T-cell (primary cell): ENCODE data around the gene KIAA1671. TPM values are rescaled to one million over a fixed set of nuclear protein-coding genes. Genes with fewer than 3 reads are reported as not detected.
A peak's percentile ranks its signal among the peaks of the same experiment; 100 is the strongest.

ENCODE experiments used
- ATAC-seq, 4 experiments: fragments of 200-7000 bp in 3 of 4; fragments of 150-1000 bp in 1 of 4; cut with Tn5 transposase; replicated peaks in 1 of 4; 1 replicate in 3 of 4; 2 replicates in 1 of 4; pipeline ENCODE4 v1.10.0; 2021; ENCODE audit warnings: moderate library complexity in 3 of 4, mild to moderate bottlenecking in 2 of 4, moderate number of reproducible peaks in 1 of 4
- CTCF ChIA-PET, 2 donors: fragments of 300-600 bp; sonication (Branson Sonifier 250); formaldehyde crosslinking; loops; one replicate each; lab custom pipeline; 2022; ENCODE audit warnings: antibody characterized with exemption in 2 of 2; lab: Charles Lee
- POLR2A ChIA-PET, 2 donors: fragments of 300-600 bp; sonication (Branson Sonifier 250); formaldehyde crosslinking; loops; one replicate each; lab custom pipeline; 2022; ENCODE audit warnings: antibody characterized with exemption in 2 of 2; lab: Charles Lee
- DNase-seq, 35 experiments: peaks; one replicate each; pipeline versions ENCODE4 v3.0.0 to v3.0.0-alpha.2; 2013 to 2023
- H3K27ac ChIP-seq: one replicate; pipeline ENCODE4 v1.5.1; 2013; ENCODE audit warnings: low read length
- H3K27me3 ChIP-seq, 2 experiments: replicated peaks in 1 of 2; 1 replicate in 1 of 2; 2 replicates in 1 of 2; pipeline versions ENCODE4 v1.6.1 to v1.7.0; 2013; ENCODE audit warnings: low read length in 1 of 2, mixed read lengths in 1 of 2; ENCODE audit not compliant: control insufficient read depth in 2 of 2, insufficient read depth in 2 of 2; ENCODE audit errors: extremely low read depth in 1 of 2
- H3K36me3 ChIP-seq, 2 donors: 1 replicate in 1 of 2; 2 replicates in 1 of 2; pipeline versions ENCODE4 v1.6.1 to v1.7.0; 2013; ENCODE audit warnings: low read length in 1 of 2; ENCODE audit not compliant: control insufficient read depth in 2 of 2, insufficient read depth in 1 of 2; ENCODE audit errors: extremely low read depth in 1 of 2
- H3K4me1 ChIP-seq, 2 experiments: 1 replicate in 1 of 2; 2 replicates in 1 of 2; pipeline versions ENCODE4 v1.6.1 to v1.7.0; 2013; ENCODE audit warnings: low read length in 2 of 2, mixed read lengths in 1 of 2; ENCODE audit not compliant: insufficient read depth in 2 of 2, control insufficient read depth in 1 of 2; ENCODE audit errors: extremely low read depth in 1 of 2
- H3K4me3 ChIP-seq, 2 donors: 1 replicate in 1 of 2; 2 replicates in 1 of 2; pipeline versions ENCODE4 v1.5.1 to v1.7.0; 2013; ENCODE audit warnings: mild to moderate bottlenecking in 2 of 2, low read length in 1 of 2, moderate library complexity in 1 of 2; ENCODE audit not compliant: control insufficient read depth in 1 of 2; ENCODE audit errors: extremely low read depth in 1 of 2
- H3K9me3 ChIP-seq: 2 replicates; pipeline ENCODE4 v1.7.0; 2013
- H3K27ac Mint-ChIP-seq, 2 donors: one replicate each; pipeline ENCODE4 v1.8.0; 2020 to 2021; ENCODE audit warnings: mild to moderate bottlenecking in 2 of 2, mixed read lengths in 2 of 2
- H3K27me3 Mint-ChIP-seq, 2 donors: one replicate each; pipeline ENCODE4 v1.8.0; 2021 to 2022; ENCODE audit warnings: mixed read lengths in 2 of 2
- H3K36me3 Mint-ChIP-seq: one replicate; pipeline ENCODE4 v1.8.0; 2021; ENCODE audit warnings: mixed read lengths
- H3K4me1 Mint-ChIP-seq, 3 donors: one replicate each; pipeline ENCODE4 v1.8.0; 2020 to 2022; ENCODE audit warnings: mixed read lengths in 3 of 3, mild to moderate bottlenecking in 1 of 3
- H3K4me3 Mint-ChIP-seq, 3 donors: one replicate each; pipeline ENCODE4 v1.8.0; 2020 to 2022; ENCODE audit warnings: mild to moderate bottlenecking in 3 of 3, mixed read lengths in 3 of 3, moderate library complexity in 3 of 3
- H3K9me3 Mint-ChIP-seq, 3 donors: one replicate each; pipeline ENCODE4 v1.8.0; 2020 to 2022; ENCODE audit warnings: mixed read lengths in 3 of 3
- WGBS: methylation state at CpG from one replicate; pipeline ENCODE4 v1.1.5; 2013; ENCODE audit warnings: missing lambda C conversion rate; ENCODE audit not compliant: insufficient coverage; 5-methylcytosine and 5-hydroxymethylcytosine counted together
- total RNA-seq, 35 experiments: library from RNA in 6 of 35; stranded (reverse) in 6 of 35; fragments of 120-200 nt in 1 of 35; gene quantifications; one replicate each; pipeline versions ENCODE4 v1.2.1 to v1.2.4 and lab custom pipeline; 2013 to 2026

Gene KIAA1671
- total RNA-seq, 5 donors from 2014 or later (not counting 1 experiment from before 2014, with no cell fraction given), result 5.1 to 20.3 (median 9.0) TPM

- H3K4me1 ChIP-seq, result peaks cover 0 to 14% of the 10 kb centered on the region in 2 experiments
- H3K27me3 ChIP-seq, result peaks cover 0 to 7% of the 10 kb centered on the region in 2 experiments
- no peak for ATAC-seq
- 100% methylated on average over 1 of the region's 5 CpGs for WGBS
- no peaks in the 10 kb centered on the region for H3K36me3 Mint-ChIP-seq
- H3K27me3 Mint-ChIP-seq, result no peaks in the 10 kb centered on the region
- CTCF ChIA-PET, result interaction anchor here (0.6 to 1.4 kb wide), 2 partner anchors 18 to 95 kb away, joined by 4 read pairs; no protein-coding TSS in a partner anchor
- DNase-seq, result no peak
- H3K36me3 ChIP-seq, result no peaks in the 10 kb centered on the region
- POLR2A ChIA-PET, result no interaction called here
- H3K4me3 Mint-ChIP-seq, result no peak overlapping the region
- H3K27ac ChIP-seq, result no peak overlapping the region
- no peak overlapping the region for H3K27ac Mint-ChIP-seq
- H3K9me3 ChIP-seq, result no peaks in the 10 kb centered on the region
- H3K4me1 Mint-ChIP-seq, result peaks cover 0 to 10% (median 9%) of the 10 kb centered on the region in 3 donors
- no peak overlapping the region for H3K4me3 ChIP-seq
- peaks cover 0 to 11% (median 3%) of the 10 kb centered on the region in 3 donors for H3K9me3 Mint-ChIP-seq
Observed at GRCh38 chr22:25050566-25050965, 98.0 kb downstream of the KIAA1671 start.

GRCh38 chr22:25051073-25051472, 98.6 kb downstream of the KIAA1671 start:
- Histone ChIP-seq H3K4me3 (no peak overlapping the region), H3K9me3 (no peaks in the 10 kb centered on the region), H3K4me1 (peaks cover 0 to 14% of the 10 kb centered on the region in 2 experiments), H3K36me3 (no peaks in the 10 kb centered on the region), H3K27me3 (peaks cover 0 to 7% of the 10 kb centered on the region in 2 experiments), H3K27ac (no peak overlapping the region)
- CTCF ChIA-PET, result interaction anchor here in 1 of 2 donors (1.4 kb wide), 1 partner anchor 17 kb away, joined by 4 read pairs; no protein-coding TSS in a partner anchor
- no peak for DNase-seq
- no peaks in the 10 kb centered on the region for H3K36me3 Mint-ChIP-seq
- H3K9me3 Mint-ChIP-seq, result peaks cover 0 to 11% (median 3%) of the 10 kb centered on the region in 3 donors
- no peak overlapping the region for H3K4me3 Mint-ChIP-seq
- no peaks in the 10 kb centered on the region for H3K27me3 Mint-ChIP-seq
- H3K27ac Mint-ChIP-seq, result no peak overlapping the region
- H3K4me1 Mint-ChIP-seq, result peaks cover 0 to 10% (median 9%) of the 10 kb centered on the region in 3 donors
- POLR2A ChIA-PET, result no interaction called here
- no CpG with 5 or more reads among the region's 2 CpGs for WGBS
- no peak for ATAC-seq

DNA sequence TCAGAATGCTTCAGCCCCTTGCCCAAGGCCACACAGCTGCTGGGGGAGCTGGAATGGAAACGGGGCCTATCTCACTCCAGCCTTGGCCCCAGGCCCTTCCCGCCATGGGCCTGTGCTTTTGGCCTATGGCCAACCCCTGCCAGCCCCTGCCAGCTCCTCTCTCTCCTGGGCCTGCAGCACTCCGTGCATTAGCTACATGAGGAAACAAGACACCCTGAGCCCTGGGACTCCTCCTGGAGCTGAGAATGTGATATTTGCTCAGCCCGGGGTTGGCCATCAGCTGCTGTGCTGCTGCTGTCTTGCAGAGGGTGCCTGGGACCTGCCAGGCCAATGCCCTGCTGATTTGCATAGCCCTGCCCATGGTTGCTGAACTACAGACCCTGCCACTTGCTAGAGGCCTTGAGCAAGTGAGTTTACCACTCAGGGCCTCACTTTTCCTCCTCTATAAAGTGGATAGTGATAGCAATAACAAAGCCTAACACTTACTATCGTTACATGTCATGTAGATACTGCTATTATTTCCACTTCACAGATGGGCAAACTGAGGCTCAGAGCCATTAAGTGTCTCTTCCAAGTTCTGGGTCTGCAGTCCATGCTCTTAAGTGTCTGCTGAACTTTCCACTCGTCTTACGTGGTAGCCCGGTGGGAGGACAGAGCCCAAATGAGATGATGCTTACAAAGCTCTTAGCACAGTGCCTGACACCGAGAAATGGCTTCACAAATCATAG, 99.6 kb downstream of the KIAA1671 start:
- Mint-ChIP-seq H3K27ac (no peak overlapping the region), H3K4me3 (no peak overlapping the region), H3K9me3 (peaks cover 0 to 11% (median 3%) of the 10 kb centered on the region in 3 donors), H3K27me3 (no peaks in the 10 kb centered on the region), H3K36me3 (no peaks in the 10 kb centered on the region), H3K4me1 (peaks cover 3 to 12% (median 12%) of the 10 kb centered on the region in 3 donors)
- 97% methylated on average over 7 of the region's 9 CpGs for WGBS
- Histone ChIP-seq H3K27ac (no peak overlapping the region), H3K9me3 (no peaks in the 10 kb centered on the region), H3K4me1 (peaks cover 0 to 17% of the 10 kb centered on the region in 2 experiments), H3K36me3 (no peaks in the 10 kb centered on the region), H3K27me3 (peaks cover 0 to 7% of the 10 kb centered on the region in 2 experiments), H3K4me3 (no peak overlapping the region)
- ATAC-seq, result no peak
- CTCF ChIA-PET, result no interaction called here
- DNase-seq, result no peak
- POLR2A ChIA-PET, result no interaction called here

GRCh38 chr22:25053153-25053805, 100.8 kb downstream of the KIAA1671 start:
- no peak overlapping the region for H3K4me3 Mint-ChIP-seq
- ATAC-seq (no peak), DNase-seq (no peak)
- POLR2A ChIA-PET, result no interaction called here
- peaks cover 6 to 15% (median 13%) of the 10 kb centered on the region in 3 donors for H3K4me1 Mint-ChIP-seq
- no peaks in the 10 kb centered on the region for H3K9me3 ChIP-seq
- H3K27ac ChIP-seq, result no peak overlapping the region
- no peaks in the 10 kb centered on the region for H3K36me3 Mint-ChIP-seq
- H3K9me3 Mint-ChIP-seq, result peaks cover 0 to 11% (median 3%) of the 10 kb centered on the region in 3 donors
- H3K27me3 Mint-ChIP-seq, result no peaks in the 10 kb centered on the region
- WGBS, result 87% methylated on average over 6 of the region's 7 CpGs
- no peaks in the 10 kb centered on the region for H3K36me3 ChIP-seq
- no peak overlapping the region for H3K4me3 ChIP-seq
- H3K27ac Mint-ChIP-seq, result no peak overlapping the region
- peaks cover 0 to 7% of the 10 kb centered on the region in 2 experiments for H3K27me3 ChIP-seq
- CTCF ChIA-PET, result interaction anchor here (0.6 to 1.8 kb wide), 2 partner anchors 28 to 88 kb away, joined by 3 to 5 read pairs; no protein-coding TSS in a partner anchor
- H3K4me1 ChIP-seq, result peaks cover 0 to 22% of the 10 kb centered on the region in 2 experiments

GRCh38 chr22:25054943-25055511, 102.5 kb downstream of the KIAA1671 start:
- ChIA-PET CTCF (interaction anchor here (0.5 to 1.8 kb wide), 7 partner anchors 13 to 1869 kb away, joined by 3 to 5 read pairs (median 3); no protein-coding TSS in a partner anchor), POLR2A (interaction anchor here in 1 of 2 donors (1.0 kb wide), 1 partner anchor 13 kb away, joined by 4 read pairs; no protein-coding TSS in a partner anchor)
- Mint-ChIP-seq H3K27ac (peak overlapping the region in 1 of 2 donors; percentile 13), H3K27me3 (no peaks in the 10 kb centered on the region), H3K36me3 (no peaks in the 10 kb centered on the region), H3K4me1 (peaks cover 6 to 19% (median 13%) of the 10 kb centered on the region in 3 donors), H3K4me3 (no peak overlapping the region), H3K9me3 (peaks cover 0 to 11% (median 3%) of the 10 kb centered on the region in 3 donors)
- 24% methylated on average over 7 of the region's 9 CpGs for WGBS
- peak overlapping the region; percentile 11 for H3K27ac ChIP-seq
- H3K9me3 ChIP-seq, result no peaks in the 10 kb centered on the region
- no peak overlapping the region for H3K4me3 ChIP-seq
- peak in 2 of 4 experiments; percentile 48 to 63 for ATAC-seq
- peak in 10 of 35 experiments; percentile 11 to 58 (median 32) for DNase-seq
- peaks cover 0 to 22% of the 10 kb centered on the region in 2 experiments for H3K4me1 ChIP-seq
- no peaks in the 10 kb centered on the region for H3K36me3 ChIP-seq
- H3K27me3 ChIP-seq, result peaks cover 0 to 4% of the 10 kb centered on the region in 2 experiments
